H1 (cell line): Measurements from ENCODE around the gene SYT6. TPM values are rescaled to one million over a fixed set of nuclear protein-coding genes. Genes with fewer than 3 reads are reported as not detected.

ENCODE experiments used
- CTCF ChIP-seq, 3 experiments: IDR thresholded peaks; 1 replicate in 2 of 3; 2 replicates in 1 of 3; pipeline versions ENCODE4 v1.5.1 to v1.6.1; 2011; ENCODE audit warnings: low read length in 3 of 3, mild to moderate bottlenecking in 3 of 3, inconsistent platforms in 2 of 3, low read depth in 1 of 3, moderate library complexity in 1 of 3; ENCODE audit not compliant: insufficient read depth in 1 of 3; ENCODE audit errors: control extremely low read depth in 1 of 3
- E2F6 ChIP-seq: IDR thresholded peaks from 2 replicates; pipeline ENCODE4 v1.6.1; 2012; ENCODE audit warnings: inconsistent platforms
- EZH2 ChIP-seq: fragments of 200-600 bp; sonication (generic); IDR thresholded peaks from 2 replicates; pipeline ENCODE4 v1.7.1; 2012; ENCODE audit warnings: low read depth, mild to moderate bottlenecking, moderate library complexity, low read length, inconsistent platforms; ENCODE audit not compliant: severe bottlenecking
- GABPA ChIP-seq: IDR thresholded peaks from 2 replicates; pipeline ENCODE4 v1.6.1; 2011; ENCODE audit warnings: mild to moderate bottlenecking, low read length, moderate library complexity, borderline replicate concordance; ENCODE audit not compliant: insufficient read depth
- HDAC2 ChIP-seq, 2 experiments: fragments of 300-600 bp in 1 of 2; sonication (generic) in 1 of 2; IDR thresholded peaks; 2 replicates each; pipeline ENCODE4 v1.6.1; 2011 to 2012; ENCODE audit warnings: low read depth in 2 of 2, low read length in 2 of 2, mild to moderate bottlenecking in 2 of 2, moderate library complexity in 2 of 2, borderline replicate concordance in 1 of 2, inconsistent platforms in 1 of 2
- POLR2A ChIP-seq, 2 experiments: IDR thresholded peaks; 1 replicate in 1 of 2; 2 replicates in 1 of 2; pipeline ENCODE4 v1.6.1; 2011; ENCODE audit warnings: low read depth in 2 of 2, low read length in 2 of 2, mild to moderate bottlenecking in 2 of 2; ENCODE audit errors: control extremely low read depth in 1 of 2
- RAD21 ChIP-seq, 2 experiments: IDR thresholded peaks in 1 of 2; conservative IDR thresholded peaks in 1 of 2; 2 replicates each; pipeline ENCODE4 v1.6.1; 2011; ENCODE audit warnings: low read depth in 2 of 2, low read length in 2 of 2, improper control_type of control experiment in 1 of 2, inconsistent platforms in 1 of 2, mild to moderate bottlenecking in 1 of 2, moderate library complexity in 1 of 2
- RBBP5 ChIP-seq: IDR thresholded peaks from 2 replicates; pipeline ENCODE4 v1.7.1; 2012; ENCODE audit warnings: low read depth, mild to moderate bottlenecking, inconsistent platforms, low read length, moderate library complexity, borderline replicate concordance
- SIN3A ChIP-seq, 2 experiments: IDR thresholded peaks in 1 of 2; conservative IDR thresholded peaks in 1 of 2; 2 replicates each; pipeline ENCODE4 v1.6.1; 2011 to 2012; ENCODE audit warnings: low read length in 2 of 2, improper control_type of control experiment in 1 of 2, low read depth in 1 of 2, mild to moderate bottlenecking in 1 of 2
- SP1 ChIP-seq: IDR thresholded peaks from 2 replicates; pipeline ENCODE4 v1.6.1; 2011; ENCODE audit warnings: low read depth, low read length
- SUZ12 ChIP-seq: fragments of 200-600 bp; sonication (generic); IDR thresholded peaks from 2 replicates; pipeline ENCODE4 v1.6.1; 2012; ENCODE audit warnings: mild to moderate bottlenecking, inconsistent platforms, low read length, moderate library complexity, mixed read lengths
- polyA plus RNA-seq, 7 experiments: library from polyadenylated mRNA; depleted of rRNA in 3 of 7; stranded (reverse) in 5 of 7; unstranded in 2 of 7; fragments of >200 nt in 5 of 7; fragments of 200-250 nt in 2 of 7; gene quantifications; 1 replicate in 5 of 7; 2 replicates in 1 of 7; 4 replicates in 1 of 7; pipeline versions ENCODE4 v1.2.1 to v1.2.3, GENCODE V29; 2011 to 2013; ENCODE audit warnings: missing spikeins in 2 of 7, mixed read lengths in 2 of 7
- total RNA-seq: library from RNA; stranded (reverse); fragmentation: NEBNext Ultra II Directional; extraction: Animal tissue kit (Norgen Biotek cat#: 25700); gene quantifications from 2 replicates; pipeline ENCODE4 v1.2.1, GENCODE V29; 2021
- TF ChIP-seq, protein P1 (sequence below): IDR thresholded peaks from 2 replicates; pipeline ENCODE4 v1.6.1; 2011; ENCODE audit warnings: low read length, improper control_type of control experiment
- TF ChIP-seq, protein P2 (sequence below): IDR thresholded peaks from 2 replicates; pipeline ENCODE4 v1.6.1; 2012; ENCODE audit warnings: inconsistent platforms
- TF ChIP-seq, protein P3 (sequence below): IDR thresholded peaks from 2 replicates; pipeline ENCODE4 v1.6.1; 2012; ENCODE audit warnings: low read length, inconsistent platforms

Gene SYT6
- total and polyA plus RNA-seq, 2 of the 8 experiments (the other 6 are each of a cell fraction or from before 2014, with no cell fraction given) = 33.7 to 83.5 TPM

DNA sequence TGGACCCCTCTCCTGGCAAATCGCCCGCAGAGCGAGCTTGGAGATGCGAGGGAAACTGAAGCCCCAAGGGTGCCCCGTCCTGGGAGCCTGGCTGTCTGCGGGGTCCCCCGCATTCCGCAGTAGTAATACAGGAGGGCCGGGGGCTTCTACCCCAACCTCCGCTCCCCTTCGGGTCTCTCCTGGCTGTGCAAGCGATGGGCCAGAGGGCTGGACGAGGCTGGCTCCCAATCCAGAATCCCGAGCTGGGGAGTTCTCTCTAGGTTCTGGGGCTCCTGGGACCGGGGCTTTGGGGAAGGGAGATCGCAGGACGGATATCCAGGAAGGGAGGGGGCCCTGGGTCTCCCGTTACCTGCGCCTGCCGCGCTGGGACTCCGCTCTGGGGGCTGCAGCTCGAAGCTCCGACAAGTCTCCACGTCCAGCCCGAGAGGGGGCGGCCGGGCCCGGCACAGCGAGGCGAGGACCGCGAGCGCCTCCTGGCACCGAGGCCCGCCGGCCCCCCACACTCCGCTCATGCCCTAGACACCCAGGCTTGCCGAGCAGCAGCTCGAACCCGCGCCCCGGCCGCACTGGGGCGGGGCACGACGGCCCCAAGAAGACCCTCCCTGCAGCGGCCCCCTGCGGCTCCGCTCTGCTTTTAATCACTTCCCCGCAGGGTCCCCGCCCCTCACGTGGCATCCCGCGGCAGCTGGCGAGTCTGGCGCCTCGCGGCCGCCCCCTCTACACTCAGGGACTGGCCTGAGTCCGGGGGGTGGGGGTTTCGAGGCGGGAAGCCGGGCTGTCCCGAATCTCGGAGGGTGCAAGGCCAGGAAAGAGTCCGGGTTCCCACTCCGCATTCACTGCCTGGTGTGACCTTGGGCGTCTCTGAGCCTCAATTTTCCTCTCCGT, at the start of gene SYT6 (continued):
- TF ChIP-seq POLR2A (IDR thresholded peaks at IDR 0.05; ENCODE audit: control extremely low read depth in 1 of 2, low read depth in 2 of 2, low read length in 2 of 2) (no peak), E2F6 (peak; percentile 11; the same call in 1 of the 2 replicates), HDAC2 (IDR thresholded peaks at IDR 0.05; ENCODE audit: borderline replicate concordance in 1 of 2, low read depth in 2 of 2, low read length in 2 of 2) (0 out of 4 replicates have a peak, but pooled peaks of 1 of the 2 experiments have one; percentile 18), RAD21 (IDR thresholded peaks at IDR 0.05 in 1 of 2, conservative IDR thresholded peaks at IDR 0.05 in 1 of 2; ENCODE audit: low read depth in 2 of 2, low read length in 2 of 2) (peak; percentile 10 to 30; a peak in 2 of 4 replicates), EZH2 (peak; percentile 14), GABPA (no peak; the same call in 1 of the 2 replicates), CTCF (IDR thresholded peaks at IDR 0.05; ENCODE audit: control extremely low read depth in 1 of 3, insufficient read depth in 1 of 3, low read depth in 1 of 3, low read length in 3 of 3) (peak in 2 of 3 experiments; percentile 1 to 20; a peak in 3 of 4 replicates), SUZ12 (peak; percentile 45; the same call in 1 of the 2 replicates), RBBP5 (no peak), SP1 (no peak), SIN3A (conservative IDR thresholded peaks at IDR 0.05 in 1 of 2, IDR thresholded peaks at IDR 0.05 in 1 of 2; ENCODE audit: low read depth in 1 of 2, low read length in 2 of 2) (no peak; a peak in 1 of 4 replicates)
- TF ChIP-seq, protein P1, sequence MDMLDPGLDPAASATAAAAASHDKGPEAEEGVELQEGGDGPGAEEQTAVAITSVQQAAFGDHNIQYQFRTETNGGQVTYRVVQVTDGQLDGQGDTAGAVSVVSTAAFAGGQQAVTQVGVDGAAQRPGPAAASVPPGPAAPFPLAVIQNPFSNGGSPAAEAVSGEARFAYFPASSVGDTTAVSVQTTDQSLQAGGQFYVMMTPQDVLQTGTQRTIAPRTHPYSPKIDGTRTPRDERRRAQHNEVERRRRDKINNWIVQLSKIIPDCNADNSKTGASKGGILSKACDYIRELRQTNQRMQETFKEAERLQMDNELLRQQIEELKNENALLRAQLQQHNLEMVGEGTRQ = no peak
- TF ChIP-seq, protein P2, sequence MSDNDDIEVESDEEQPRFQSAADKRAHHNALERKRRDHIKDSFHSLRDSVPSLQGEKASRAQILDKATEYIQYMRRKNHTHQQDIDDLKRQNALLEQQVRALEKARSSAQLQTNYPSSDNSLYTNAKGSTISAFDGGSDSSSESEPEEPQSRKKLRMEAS = peak; percentile 43; the same call in 1 of the 2 replicates
- TF ChIP-seq, protein P3, sequence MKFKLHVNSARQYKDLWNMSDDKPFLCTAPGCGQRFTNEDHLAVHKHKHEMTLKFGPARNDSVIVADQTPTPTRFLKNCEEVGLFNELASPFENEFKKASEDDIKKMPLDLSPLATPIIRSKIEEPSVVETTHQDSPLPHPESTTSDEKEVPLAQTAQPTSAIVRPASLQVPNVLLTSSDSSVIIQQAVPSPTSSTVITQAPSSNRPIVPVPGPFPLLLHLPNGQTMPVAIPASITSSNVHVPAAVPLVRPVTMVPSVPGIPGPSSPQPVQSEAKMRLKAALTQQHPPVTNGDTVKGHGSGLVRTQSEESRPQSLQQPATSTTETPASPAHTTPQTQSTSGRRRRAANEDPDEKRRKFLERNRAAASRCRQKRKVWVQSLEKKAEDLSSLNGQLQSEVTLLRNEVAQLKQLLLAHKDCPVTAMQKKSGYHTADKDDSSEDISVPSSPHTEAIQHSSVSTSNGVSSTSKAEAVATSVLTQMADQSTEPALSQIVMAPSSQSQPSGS = no peak
